ENCODE data around the gene OS9.

The OS9 gene

DNA sequence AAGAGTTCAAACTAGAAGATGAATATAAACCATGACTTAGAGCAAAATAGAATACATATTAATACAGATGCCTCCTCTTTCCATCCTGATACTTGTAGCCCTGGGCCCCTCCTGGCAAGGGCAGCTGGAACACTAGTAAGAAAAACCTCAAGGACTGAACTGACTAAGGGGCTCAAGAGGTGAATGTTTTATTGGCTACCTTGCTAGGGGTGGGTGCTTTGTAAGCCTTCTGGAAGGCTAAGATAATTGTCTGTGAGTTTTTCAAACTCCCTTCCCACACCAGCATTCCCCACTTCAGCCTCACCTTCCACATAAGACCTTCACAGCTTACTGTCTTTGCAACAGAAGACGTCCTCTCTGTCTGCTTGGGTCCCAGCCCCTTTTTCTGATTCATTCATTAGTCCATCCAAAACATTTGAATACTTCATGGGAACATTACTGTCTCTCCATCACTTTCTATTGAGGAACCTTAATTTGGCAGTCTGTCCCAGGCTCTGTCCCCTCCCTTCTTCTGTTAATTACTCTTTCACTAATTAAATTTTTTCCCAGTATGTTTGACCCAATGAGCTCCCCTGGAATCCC, 59.9 kb downstream of the OS9 start:
- H3K4me1 ChIP-seq: peaks cover 0 to 32% (median 22%) of the 10 kb centered on the region in 4 donors
- H3K27me3 ChIP-seq: no peaks in the 10 kb centered on the region
- H3K27ac ChIP-seq: no peak overlapping the region
- no peak overlapping the region for H3K4me3 ChIP-seq
- TF ChIP-seq CTCF (IDR thresholded peaks at IDR 0.05): no peak
- intact Hi-C loops (cut with DNase I; ENCODE audit: low total_unique reads): no loop called here
- H3K36me3 ChIP-seq: peaks cover 3 to 32% (median 13%) of the 10 kb centered on the region in 3 donors
- no peaks in the 10 kb centered on the region for H3K9me3 ChIP-seq
- DNase-seq: no peak

DNA sequence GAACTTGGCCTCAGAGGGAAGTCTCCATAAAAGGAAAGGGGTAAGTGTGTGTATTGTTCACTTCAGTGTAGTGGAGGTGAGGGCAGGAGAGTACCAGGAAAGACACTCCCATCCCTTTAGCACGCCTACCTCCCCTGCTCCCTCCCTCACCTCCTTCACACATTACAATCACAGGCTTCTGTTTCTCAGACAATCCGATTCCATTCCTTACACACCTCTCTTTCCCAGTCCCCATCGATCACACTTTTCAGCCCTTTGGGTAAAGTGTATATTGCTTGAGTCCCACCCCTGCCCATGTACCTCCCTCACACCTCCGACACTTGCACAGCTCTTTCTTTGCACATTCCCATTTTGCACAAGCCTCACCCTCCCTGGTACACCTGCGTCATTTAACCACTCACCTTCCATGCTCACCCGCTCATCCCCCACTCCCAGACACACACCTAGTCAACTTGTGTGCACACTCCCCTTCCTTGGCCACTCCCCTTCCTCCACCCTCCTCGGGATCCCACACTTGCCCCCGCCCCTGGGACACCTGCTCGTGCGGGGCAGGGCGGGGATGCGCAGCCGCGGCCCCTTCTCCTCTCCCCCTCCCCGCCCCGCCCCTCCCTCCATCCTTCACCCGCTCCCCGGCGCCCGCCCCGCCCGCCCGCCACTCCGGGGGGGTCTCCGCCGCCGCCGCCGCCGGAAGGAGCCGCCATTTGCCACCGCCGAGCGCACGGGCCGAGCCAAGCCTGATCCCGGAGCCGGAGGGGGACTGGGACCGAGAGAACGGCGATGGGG, 60.7 kb downstream of the OS9 start, which contains the start of gene MARCHF9:
Gene MARCHF9, plus strand, starts transcription at position 693 of the 783 bp plus-strand sequence. CDS start 426 bp downstream, outside the sequence.
- no peak for TF ChIP-seq CTCF (IDR thresholded peaks at IDR 0.05)
- Histone ChIP-seq H3K4me1 (peaks cover 0 to 32% (median 22%) of the 10 kb centered on the region in 4 donors), H3K36me3 (peaks cover 0 to 28% (median 12%) of the 10 kb centered on the region in 3 donors), H3K27me3 (no peaks in the 10 kb centered on the region), H3K4me3 (peak within 1 kb of the TSS; percentile 74), H3K9me3 (no peaks in the 10 kb centered on the region), H3K27ac (peak within 1 kb of the TSS; percentile 59 to 60)
- intact Hi-C loops (cut with DNase I; ENCODE audit: low total_unique reads): no loop called here
- DNase-seq: peak in 1 of 2 donors; percentile 77

DNA sequence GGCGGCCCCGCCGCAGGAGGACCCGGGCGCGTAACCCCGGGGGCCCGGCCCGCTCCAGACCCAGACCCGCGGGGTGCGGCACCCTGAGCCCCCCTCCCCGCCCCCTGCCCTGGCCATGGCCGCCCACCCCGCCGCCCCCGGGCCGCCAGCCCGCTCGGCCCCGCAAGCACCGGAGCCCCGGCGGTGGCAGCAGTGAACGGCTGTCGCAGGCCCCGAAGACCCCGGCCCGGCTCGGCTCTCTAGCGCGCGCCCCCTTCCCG, 61.2 kb downstream of the OS9 start:
- H3K4me1 ChIP-seq: peaks cover 0 to 32% (median 22%) of the 10 kb centered on the region in 4 donors
- no peaks in the 10 kb centered on the region for H3K9me3 ChIP-seq
- intact Hi-C loops (cut with DNase I; ENCODE audit: low total_unique reads): no loop called here
- peak overlapping the region; percentile 59 to 60 for H3K27ac ChIP-seq
- no peak for DNase-seq
- no peak for TF ChIP-seq CTCF (IDR thresholded peaks at IDR 0.05)
- H3K4me3 ChIP-seq: peak overlapping the region; percentile 74
- H3K36me3 ChIP-seq: peaks cover 0 to 22% (median 12%) of the 10 kb centered on the region in 3 donors
- H3K27me3 ChIP-seq: peaks cover 0 to under 1% of the 10 kb centered on the region in 2 donors

DNA sequence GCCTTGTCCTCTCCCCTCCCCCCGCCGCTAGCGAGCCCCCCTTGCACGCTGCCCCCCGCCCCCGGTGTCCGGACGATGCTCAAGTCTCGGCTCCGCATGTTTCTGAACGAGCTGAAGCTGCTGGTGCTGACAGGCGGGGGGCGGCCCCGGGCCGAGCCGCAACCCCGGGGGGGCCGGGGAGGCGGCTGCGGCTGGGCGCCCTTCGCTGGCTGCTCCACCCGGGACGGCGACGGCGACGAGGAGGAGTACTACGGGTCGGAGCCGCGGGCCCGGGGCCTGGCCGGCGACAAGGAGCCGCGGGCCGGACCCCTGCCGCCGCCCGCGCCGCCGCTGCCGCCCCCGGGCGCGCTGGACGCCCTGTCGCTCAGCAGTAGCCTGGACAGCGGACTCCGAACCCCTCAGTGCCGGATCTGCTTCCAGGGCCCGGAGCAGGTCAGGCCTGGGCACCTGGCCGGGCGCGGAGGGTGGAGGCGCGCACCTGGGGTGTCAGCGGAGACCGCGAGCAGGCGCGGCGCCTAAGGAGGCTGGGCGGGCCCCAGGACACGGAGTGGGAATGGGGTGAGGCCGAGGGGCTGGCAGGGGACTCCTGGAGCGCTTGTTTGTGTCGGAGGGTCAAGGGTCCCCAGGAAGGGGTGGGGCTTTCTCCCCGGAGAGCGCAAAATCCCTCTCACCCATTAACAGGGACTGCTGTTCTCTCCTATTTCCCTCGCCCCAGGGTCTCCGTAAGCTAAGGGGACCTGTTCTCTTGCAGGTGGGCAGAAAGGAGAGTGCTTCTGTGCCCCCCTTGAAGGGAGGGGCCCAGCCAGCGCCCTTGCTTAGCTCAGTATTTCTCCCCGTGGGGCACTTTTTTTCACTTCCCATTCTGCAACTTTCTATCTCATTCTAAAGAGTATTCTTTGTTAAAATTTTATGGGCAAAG, 61.8 kb downstream of the OS9 start:
- intact Hi-C loops (cut with DNase I; ENCODE audit: low total_unique reads): no loop called here
- no peaks in the 10 kb centered on the region for H3K9me3 ChIP-seq
- peaks cover 0 to 32% (median 22%) of the 10 kb centered on the region in 4 donors for H3K4me1 ChIP-seq
- H3K27ac ChIP-seq: peak overlapping the region; percentile 59 to 60
- peak overlapping the region; percentile 74 for H3K4me3 ChIP-seq
- peaks cover 0 to 17% (median 12%) of the 10 kb centered on the region in 3 donors for H3K36me3 ChIP-seq
- DNase-seq: no peak
- no peak for TF ChIP-seq CTCF (IDR thresholded peaks at IDR 0.05)
- H3K27me3 ChIP-seq: peaks cover 0 to 5% of the 10 kb centered on the region in 2 donors
